ENCODE results near the gene UBE2S.

GRCh38 chr19:55451965-55452748 is 44.6 kb upstream of the UBE2S start:
- TF ChIP-seq CTCF (IDR thresholded peaks at IDR 0.05) (no peak), POLR2AphosphoS5 (IDR thresholded peaks at IDR 0.05; ENCODE audit: low read depth, low read length) (no peak; the same call in 1 of the 2 replicates), TCF7L2 (IDR thresholded peaks at IDR 0.05; ENCODE audit: low read depth, low read length) (no peak), REST (IDR thresholded peaks at IDR 0.05; ENCODE audit: insufficient read depth in 1 of 2, low read depth in 2 of 2, low read length in 1 of 2) (no peak), SIN3A (IDR thresholded peaks at IDR 0.05; ENCODE audit: borderline replicate concordance, insufficient read depth, low read depth, low read length) (no peak)
